T-helper 9 cell (primary cell): ENCODE measurements around the gene CENPX.

Experiments used
- DNase-seq: peaks from one replicate; pipeline ENCODE4 v3.0.0-alpha.2; 2020

Gene CENPX

DNA sequence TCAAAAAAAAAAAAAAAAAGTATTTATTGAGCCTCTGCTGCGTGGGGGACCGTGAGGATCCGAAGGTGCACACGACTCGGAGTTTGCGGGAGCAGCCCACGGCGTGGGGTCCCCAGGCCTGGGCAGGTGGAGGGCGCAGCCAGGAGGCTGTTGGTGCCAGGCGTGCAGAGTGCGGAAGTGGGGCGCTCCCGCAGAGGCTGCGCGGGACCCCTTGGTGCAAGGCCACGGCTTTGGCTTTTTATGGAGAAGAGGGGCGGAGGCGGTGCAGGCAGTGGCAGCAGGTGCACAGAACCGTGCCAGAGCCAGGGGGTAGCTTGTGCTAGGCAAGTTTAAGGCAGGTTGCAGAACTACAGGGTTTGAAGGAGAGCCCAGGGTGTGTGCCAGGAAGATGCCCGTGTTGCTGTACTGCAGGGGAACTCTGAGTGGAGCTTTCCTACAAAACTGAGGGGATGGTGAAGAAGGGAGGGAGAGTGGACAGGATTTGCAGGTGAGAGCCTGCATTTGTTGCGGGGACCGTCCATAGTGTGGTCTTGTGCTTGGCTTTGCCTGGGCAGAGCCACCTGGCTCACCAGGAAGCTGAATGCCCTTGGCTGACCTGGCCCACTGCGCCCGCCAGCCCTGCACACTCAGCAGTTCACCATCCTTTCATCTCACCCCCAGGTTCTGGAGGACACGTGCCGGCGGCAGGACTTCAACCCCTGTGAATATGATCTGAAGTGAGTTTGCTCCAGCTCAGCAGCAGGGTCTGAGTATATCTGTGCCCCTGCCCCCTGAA, 44.0 kb downstream of the CENPX start:
- DNase-seq: no peak

DNA sequence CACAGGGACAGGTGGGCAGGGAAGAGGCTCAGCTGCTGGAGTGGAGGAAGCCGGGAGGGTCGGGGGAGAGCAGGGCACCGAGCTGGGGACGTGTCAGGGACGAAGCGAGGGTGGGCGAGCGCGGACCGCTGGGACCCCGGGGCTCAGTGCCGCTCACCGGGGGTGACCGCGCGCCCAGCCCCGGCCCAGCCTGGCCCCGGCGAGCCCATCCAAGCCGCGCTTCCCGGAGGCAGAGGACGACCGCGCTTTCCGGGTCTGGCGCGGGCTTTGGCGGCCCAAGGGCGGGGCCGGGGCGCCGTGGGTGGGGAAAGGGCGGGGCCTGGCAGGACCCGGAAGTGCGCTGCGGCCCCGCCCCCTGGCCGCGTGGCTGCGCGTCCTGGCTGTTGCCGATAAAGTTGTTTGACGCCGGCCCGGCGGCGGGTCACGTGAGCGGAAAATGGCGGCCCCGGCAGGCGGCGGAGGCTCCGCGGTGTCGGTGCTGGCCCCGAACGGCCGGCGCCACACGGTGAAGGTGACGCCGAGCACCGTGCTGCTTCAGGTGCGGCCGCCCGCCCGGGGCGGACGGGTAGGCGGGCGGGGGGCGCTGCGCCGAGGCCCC, 45.4 kb downstream of the CENPX start, which contains the start of gene ASPSCR1:
TSS of gene ASPSCR1 (plus strand) at position 419 of the 598 bp plus-strand sequence. CDS start at position 437, 18 bp downstream.
- DNase-seq: peak; percentile 89

DNA sequence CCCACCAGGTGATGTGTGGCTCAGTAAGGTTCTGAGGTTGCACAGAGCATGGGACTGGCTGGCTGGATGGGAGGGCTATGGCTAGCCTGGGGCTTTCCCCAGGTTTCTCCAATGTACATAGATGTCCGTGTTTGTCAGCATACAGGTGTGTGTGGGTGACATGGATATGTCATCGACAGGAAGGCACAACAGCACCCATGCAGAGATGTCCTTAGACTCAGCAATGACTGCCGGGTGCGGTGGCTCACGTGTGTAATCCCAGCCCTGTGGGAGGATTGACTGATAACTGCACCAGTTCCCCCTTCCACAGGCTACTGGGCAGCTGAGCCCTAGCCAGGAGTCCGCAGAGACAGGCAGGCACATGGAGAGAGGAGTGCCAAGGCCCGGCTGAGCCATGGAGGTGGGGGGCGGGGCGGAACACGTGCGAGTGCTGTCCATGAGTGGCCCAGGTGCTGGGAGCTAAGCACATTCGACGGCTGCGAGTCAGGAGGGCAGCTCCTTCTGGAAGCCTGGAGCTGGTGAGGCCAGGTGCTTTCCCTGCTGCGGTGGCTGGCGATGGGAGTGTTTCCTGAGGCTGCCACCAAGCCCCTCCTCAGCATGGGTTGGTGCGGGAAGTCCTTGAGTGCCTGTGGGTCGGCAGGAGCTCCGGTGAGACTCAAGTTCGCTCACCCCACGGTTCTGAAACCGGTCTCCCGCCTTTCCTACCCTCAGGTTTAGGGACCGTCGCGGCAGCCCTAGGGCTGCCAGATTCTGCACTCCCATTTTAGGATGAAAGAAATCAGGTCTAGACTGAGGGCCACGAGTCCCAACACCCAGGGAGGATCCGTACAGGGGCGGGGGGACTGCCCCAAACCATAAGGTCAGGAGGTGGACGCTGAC, 46.1 kb downstream of the CENPX start:
- no peak for DNase-seq

DNA sequence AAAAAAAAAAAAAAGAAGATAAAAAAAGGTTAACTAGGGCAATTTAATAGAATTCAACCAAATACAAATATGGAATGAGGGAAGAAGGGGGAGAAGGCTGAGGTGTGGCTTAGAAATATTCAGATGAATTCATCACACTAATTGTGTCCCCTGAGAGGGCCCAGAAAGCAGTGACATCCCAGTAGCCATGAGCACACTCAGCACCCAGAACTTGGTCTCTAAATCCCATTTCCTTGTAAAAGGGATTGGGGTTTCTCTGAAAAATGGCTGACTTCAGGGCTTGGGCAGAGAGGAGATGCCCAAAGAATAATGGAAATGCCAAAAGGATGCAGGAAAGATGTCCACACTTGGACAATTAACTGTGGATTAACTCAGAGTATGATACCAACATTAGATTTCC, 49.2 kb downstream of the CENPX start:
- DNase-seq: no peak

DNA sequence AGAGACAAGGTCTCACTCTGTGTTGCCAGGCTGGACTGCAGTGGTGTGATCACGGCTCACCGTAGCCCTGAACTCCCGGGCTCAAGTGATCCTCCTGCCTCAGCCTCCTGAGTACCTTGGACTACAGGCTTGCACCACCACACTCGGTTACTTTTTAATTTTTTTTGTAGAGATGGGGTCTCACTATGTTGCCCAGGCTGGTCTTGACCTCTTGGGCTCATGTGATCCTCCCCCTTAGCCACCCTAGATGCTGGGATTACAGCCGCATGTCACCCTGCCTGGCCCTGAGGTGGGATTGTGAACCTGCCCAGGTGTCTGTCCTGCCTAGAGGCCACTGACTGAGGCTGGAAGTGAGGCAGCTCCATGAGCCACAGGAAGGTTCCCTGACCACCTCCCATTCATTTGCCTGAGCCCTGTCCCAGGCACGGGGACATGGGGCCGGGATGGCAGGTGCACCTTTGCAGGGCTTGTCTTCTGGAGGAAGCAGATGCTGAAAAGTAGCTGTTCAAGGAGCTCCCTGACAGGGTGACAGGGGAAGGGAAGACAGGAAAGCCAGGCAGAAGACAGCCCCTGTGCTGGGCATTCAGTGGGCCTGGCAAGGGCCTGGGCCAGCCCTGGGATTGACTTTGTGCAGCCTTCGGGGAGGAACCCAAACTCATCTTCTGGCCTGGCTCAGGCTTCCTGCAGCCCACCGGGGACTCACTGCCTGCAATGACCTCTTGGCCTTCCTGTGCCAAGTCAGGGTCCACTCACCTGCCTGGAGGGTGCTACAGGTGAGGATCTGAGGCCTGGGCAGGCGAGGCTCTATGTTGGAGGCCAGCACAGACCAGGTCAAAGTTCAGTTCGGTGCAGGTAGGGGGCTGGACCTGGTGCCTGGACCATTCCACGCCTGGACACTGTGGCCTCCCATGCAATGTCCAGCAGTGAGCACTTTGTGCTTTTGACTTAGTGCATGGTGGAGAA, 53.5 kb downstream of the CENPX start:
- no peak for DNase-seq
